ENCODE measurements around the gene DHRS11. TPM values are rescaled to one million over a fixed set of nuclear protein-coding genes. Genes with fewer than 3 reads are reported as not detected.
"Not testable (repeated sequence)": the region's sequence is repeated elsewhere in the genome, so short reads cannot be mapped to it uniquely, and the experiment has no call there.

DHRS11 gene
- total and polyA plus RNA-seq, 10 of the 15 experiments (the other 5 are each of a cell fraction or from before 2014, with no cell fraction given) = 3.4 to 23.0 (median 14.5) TPM

DNA sequence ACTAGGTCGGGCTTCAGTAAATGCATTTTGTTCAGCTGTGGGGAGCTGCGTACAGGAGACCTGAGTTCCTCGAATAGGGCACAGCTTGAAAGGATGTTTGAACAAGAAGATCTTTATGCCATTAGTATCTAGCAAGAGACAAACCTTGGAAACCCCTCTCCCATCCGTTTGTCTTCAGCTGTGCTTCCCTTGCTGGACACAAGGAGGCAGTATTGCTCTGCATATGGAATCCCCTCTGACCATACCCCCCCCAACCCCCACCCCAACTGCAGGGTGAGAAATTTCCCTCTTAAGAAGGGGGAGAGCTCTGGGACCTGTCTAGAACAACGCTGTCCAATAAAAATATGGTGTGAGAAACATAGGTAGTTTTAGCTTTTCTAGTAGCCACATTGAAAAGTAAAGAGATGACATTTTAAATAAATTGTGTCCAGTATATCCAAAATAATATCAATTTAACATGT is 11.3 kb downstream of the DHRS11 start (continued):
- TF ChIP-seq SMC3 (IDR thresholded peaks at IDR 0.05; ENCODE audit: borderline replicate concordance, low read length) (peak; percentile 49; the same call in 1 of the 2 replicates), YY1 (IDR thresholded peaks at IDR 0.05; ENCODE audit: low read depth, low read length) (no peak), DPF2 (IDR thresholded peaks at IDR 0.05) (no peak), MXI1 (IDR thresholded peaks at IDR 0.05; ENCODE audit: low read depth, low read length) (no peak), NFYB (IDR thresholded peaks at IDR 0.05; ENCODE audit: insufficient read depth, low read depth, low read length) (no peak), MYC (IDR thresholded peaks at IDR 0.05; ENCODE audit: insufficient read depth, insufficient read length, insufficient replicate concordance, low read length, severe bottlenecking) (no peak), MEF2B (IDR thresholded peaks at IDR 0.05; ENCODE audit: partially characterized antibody, poor library complexity, severe bottlenecking) (no peak), NR2F1 (conservative IDR thresholded peaks at IDR 0.05) (no peak), POU2F2 (IDR thresholded peaks at IDR 0.05; ENCODE audit: borderline replicate concordance, low read depth, low read length) (peak; percentile 61; the same call in 1 of the 3 replicates), ZNF274 (IDR thresholded peaks at IDR 0.05; ENCODE audit: insufficient read depth, insufficient read length) (no peak), NRF1 (conservative IDR thresholded peaks at IDR 0.05; ENCODE audit: low read depth, low read length) (no peak)
- TF ChIP-seq, protein P1, sequence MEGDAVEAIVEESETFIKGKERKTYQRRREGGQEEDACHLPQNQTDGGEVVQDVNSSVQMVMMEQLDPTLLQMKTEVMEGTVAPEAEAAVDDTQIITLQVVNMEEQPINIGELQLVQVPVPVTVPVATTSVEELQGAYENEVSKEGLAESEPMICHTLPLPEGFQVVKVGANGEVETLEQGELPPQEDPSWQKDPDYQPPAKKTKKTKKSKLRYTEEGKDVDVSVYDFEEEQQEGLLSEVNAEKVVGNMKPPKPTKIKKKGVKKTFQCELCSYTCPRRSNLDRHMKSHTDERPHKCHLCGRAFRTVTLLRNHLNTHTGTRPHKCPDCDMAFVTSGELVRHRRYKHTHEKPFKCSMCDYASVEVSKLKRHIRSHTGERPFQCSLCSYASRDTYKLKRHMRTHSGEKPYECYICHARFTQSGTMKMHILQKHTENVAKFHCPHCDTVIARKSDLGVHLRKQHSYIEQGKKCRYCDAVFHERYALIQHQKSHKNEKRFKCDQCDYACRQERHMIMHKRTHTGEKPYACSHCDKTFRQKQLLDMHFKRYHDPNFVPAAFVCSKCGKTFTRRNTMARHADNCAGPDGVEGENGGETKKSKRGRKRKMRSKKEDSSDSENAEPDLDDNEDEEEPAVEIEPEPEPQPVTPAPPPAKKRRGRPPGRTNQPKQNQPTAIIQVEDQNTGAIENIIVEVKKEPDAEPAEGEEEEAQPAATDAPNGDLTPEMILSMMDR (IDR thresholded peaks at IDR 0.05 in 2 of 3, conservative IDR thresholded peaks at IDR 0.05 in 1 of 3; ENCODE audit: control insufficient read depth in 2 of 3, extremely low read depth in 1 of 3, insufficient read depth in 1 of 3, low read depth in 3 of 3, low read length in 3 of 3) = peak; percentile 79 to 89 (median 86)

DNA sequence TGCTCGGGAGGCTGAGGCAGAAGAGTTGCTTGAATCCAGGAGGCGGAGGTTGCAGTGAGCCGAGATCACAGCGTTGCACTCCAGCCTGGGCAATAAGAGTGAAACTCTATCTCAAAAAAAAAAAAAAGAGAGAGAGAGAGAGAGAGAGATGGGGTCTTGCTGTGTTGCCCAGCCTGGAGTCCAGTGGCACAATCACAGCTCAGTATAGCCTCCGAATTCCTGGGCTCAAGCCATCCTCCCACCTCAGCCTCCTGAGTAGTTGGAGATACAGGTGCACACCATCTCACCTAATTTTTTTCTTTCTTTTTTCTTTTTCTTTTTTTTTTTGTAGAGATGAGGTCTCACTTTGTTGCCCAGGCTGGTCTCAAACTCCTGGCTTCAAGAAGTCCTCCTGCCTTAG is 13.3 kb downstream of the DHRS11 start:
- H3K4me2 ChIP-seq (ENCODE audit: control insufficient read depth, insufficient read depth) = peak overlapping the region; percentile 39; the same call in 1 of the 2 replicates
- 100% methylated on average over 5 of the region's 5 CpGs for WGBS (ENCODE audit: insufficient coverage, insufficient replicate concordance, low lambda C conversion rate, missing lambda C conversion rate)
- H3K9me3 ChIP-seq (replicated peaks; ENCODE audit: control insufficient read depth, insufficient read depth, low read length); FAIRE-seq; RAD21 ChIA-PET (ENCODE audit: unreplicated experiment); H3K27me3 ChIP-seq (replicated peaks in 1 of 2; ENCODE audit: control insufficient read depth in 2 of 2, insufficient read depth in 2 of 2, low read length in 1 of 2); BruUV-seq (replicated peaks); ATAC-seq; H3K4me3 ChIP-seq; DNase-seq (ENCODE audit: low read depth, low spot score); POLR2A ChIA-PET; H3K9ac ChIP-seq (ENCODE audit: control insufficient read depth, insufficient read depth, low read length); H3K27ac ChIP-seq (ENCODE audit: control insufficient read depth, insufficient read depth); H4K20me1 ChIP-seq (ENCODE audit: control insufficient read depth, insufficient read depth); intact Hi-C loops (cut with micrococcal nuclease; ENCODE audit: unreplicated experiment); H2AFZ ChIP-seq (ENCODE audit: control insufficient read depth, low read depth, low read length); H3K36me3 ChIP-seq (ENCODE audit: control insufficient read depth in 2 of 2, insufficient read depth in 2 of 2, low read length in 1 of 2): not testable (repeated sequence)
- SMC1A ChIA-PET (ENCODE audit: uncharacterized antibody, unreplicated experiment) = interaction anchor here (2.6 kb wide), 1 partner anchor 9 kb away, joined by 7 read pairs; no protein-coding TSS in a partner anchor
- peaks cover 37% of the 10 kb centered on the region for H3K79me2 ChIP-seq (ENCODE audit: control insufficient read depth, insufficient read depth, low read length)
- in situ Hi-C loops (cut with MboI) = loop anchor here (10.0 to 25.0 kb wide), 3 partner anchors 457 to 760 kb away; no protein-coding TSS in a partner anchor
- CTCF ChIA-PET = interaction anchor here (0.6 kb wide), 1 partner anchor 123 kb away, joined by 3 read pairs; no protein-coding TSS in a partner anchor
- peaks cover 13% of the 10 kb centered on the region for H3K4me1 ChIP-seq (ENCODE audit: control insufficient read depth, insufficient read depth, low read length)
